Measurements from ENCODE around the gene RASSF9. TPM values are rescaled to one million over a fixed set of nuclear protein-coding genes. Genes with fewer than 3 reads are reported as not detected.

The RASSF9 gene
- total RNA-seq, 1 donor from 2014 or later, result 2.6 TPM

DNA sequence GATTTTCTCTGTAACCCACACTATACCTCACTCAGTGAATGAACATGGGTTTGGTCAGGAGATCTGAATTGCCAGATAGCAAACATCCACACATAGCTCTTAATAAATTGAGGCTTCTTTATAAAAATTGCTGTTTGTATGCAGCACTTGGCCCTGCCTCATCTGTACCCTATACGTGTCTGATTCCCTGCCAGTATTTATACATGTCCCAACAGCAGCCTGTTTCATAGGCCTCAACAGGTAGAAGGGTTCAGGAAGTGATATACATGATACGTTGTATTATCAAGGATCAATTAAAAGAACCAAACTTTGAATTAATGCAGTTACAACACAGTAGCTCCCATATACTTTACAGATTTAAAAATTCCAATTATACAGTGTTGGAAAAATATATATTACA is 32.3 kb downstream of the RASSF9 start:
- Histone ChIP-seq H3K27me3 (ENCODE audit: control insufficient read depth in 3 of 3, insufficient read depth in 3 of 3, low read length in 3 of 3) (no peaks in the 10 kb centered on the region), H3K36me3 (ENCODE audit: control insufficient read depth in 3 of 3, insufficient read depth in 3 of 3, low read length in 3 of 3) (no peaks in the 10 kb centered on the region), H3K9me3 (ENCODE audit: control insufficient read depth in 3 of 3, low read length in 3 of 3) (no peaks in the 10 kb centered on the region), H3K9ac (ENCODE audit: low read depth in 1 of 3, low read length in 3 of 3) (no peak overlapping the region), H3K4me1 (ENCODE audit: control insufficient read depth in 3 of 3, insufficient read depth in 3 of 3, low read length in 3 of 3) (peaks cover 0 to 5% (median 0%) of the 10 kb centered on the region in 3 donors), H3K27ac (ENCODE audit: low read depth, low read length) (no peak overlapping the region), H3K4me3 (ENCODE audit: low read length in 3 of 3) (no peak overlapping the region)

DNA sequence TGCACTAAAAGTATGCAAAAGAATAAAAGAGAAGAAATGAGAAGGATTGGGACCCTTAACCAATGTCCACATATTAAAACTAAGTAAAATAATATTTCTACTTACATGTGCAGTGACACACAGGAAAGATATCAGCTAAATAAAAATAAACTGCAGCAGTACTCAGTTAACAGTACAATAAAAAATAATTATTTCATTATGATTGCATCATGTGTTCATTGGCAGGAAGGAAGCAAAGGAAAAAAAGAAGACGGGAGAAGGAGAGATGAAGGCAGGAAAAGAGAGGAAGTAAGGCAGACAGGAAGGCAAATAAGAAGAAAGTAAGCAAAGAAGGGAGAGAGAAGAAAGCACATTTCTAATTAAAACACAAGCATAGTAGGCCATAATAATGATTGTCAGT is 33.0 kb downstream of the RASSF9 start:
- Histone ChIP-seq H3K36me3 (ENCODE audit: control insufficient read depth in 3 of 3, insufficient read depth in 3 of 3, low read length in 3 of 3) (no peaks in the 10 kb centered on the region), H3K9me3 (ENCODE audit: control insufficient read depth in 3 of 3, low read length in 3 of 3) (no peaks in the 10 kb centered on the region), H3K27me3 (ENCODE audit: control insufficient read depth in 3 of 3, insufficient read depth in 3 of 3, low read length in 3 of 3) (no peaks in the 10 kb centered on the region), H3K4me3 (ENCODE audit: low read length in 3 of 3) (no peak overlapping the region), H3K4me1 (ENCODE audit: control insufficient read depth in 3 of 3, insufficient read depth in 3 of 3, low read length in 3 of 3) (peaks cover 0 to 5% (median 0%) of the 10 kb centered on the region in 3 donors), H3K27ac (ENCODE audit: low read depth, low read length) (no peak overlapping the region), H3K9ac (ENCODE audit: low read depth in 1 of 3, low read length in 3 of 3) (no peak overlapping the region)

DNA sequence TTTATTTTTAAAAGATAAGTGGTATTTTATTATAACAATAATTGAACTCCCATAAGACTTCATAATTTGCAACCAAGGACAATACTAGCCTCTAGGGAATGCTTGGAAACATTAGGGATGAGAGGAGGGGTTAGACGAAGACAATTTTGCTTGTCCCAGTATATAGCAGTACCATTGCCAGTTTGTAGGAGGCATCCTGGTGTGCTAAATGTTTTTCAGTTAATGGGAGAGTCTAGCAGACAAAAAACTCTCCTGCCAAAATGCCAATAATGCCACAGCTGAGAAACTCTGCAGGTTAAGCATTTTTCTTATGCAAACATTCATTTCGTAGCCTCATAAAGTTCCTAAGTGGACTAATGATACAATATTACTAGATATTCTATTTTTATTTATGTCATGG is 38.1 kb downstream of the RASSF9 start:
- no peaks in the 10 kb centered on the region for H3K4me1 ChIP-seq (ENCODE audit: control insufficient read depth in 3 of 3, insufficient read depth in 3 of 3, low read length in 3 of 3)
- H3K27me3 ChIP-seq (ENCODE audit: control insufficient read depth in 3 of 3, insufficient read depth in 3 of 3, low read length in 3 of 3), result no peaks in the 10 kb centered on the region
- no peak overlapping the region for H3K27ac ChIP-seq (ENCODE audit: low read depth, low read length)
- no peak overlapping the region for H3K4me3 ChIP-seq (ENCODE audit: low read length in 3 of 3)
- no peaks in the 10 kb centered on the region for H3K9me3 ChIP-seq (ENCODE audit: control insufficient read depth in 3 of 3, low read length in 3 of 3)
- no peak overlapping the region for H3K9ac ChIP-seq (ENCODE audit: low read depth in 1 of 3, low read length in 3 of 3)
- H3K36me3 ChIP-seq (ENCODE audit: control insufficient read depth in 3 of 3, insufficient read depth in 3 of 3, low read length in 3 of 3), result no peaks in the 10 kb centered on the region

DNA sequence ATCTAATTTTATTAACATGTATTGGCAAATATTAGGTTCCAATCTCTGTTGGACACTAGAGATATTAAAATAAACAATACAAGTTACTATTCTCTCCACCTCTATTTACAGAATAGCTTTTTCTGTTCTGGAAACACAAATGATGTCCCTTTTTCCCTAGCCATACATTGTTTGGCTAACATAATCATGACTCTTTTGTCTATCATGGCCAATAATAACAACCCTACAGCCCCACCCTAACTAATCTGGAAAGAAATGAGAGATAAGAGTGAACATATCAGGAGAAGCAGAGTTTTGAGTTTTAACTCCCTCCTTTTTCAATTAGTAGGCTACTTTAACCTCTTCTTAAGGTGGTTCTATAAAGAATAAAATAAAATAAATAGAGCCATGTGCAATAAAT is 40.2 kb downstream of the RASSF9 start:
- H3K36me3 ChIP-seq (ENCODE audit: control insufficient read depth in 3 of 3, insufficient read depth in 3 of 3, low read length in 3 of 3), result no peaks in the 10 kb centered on the region
- no peaks in the 10 kb centered on the region for H3K4me1 ChIP-seq (ENCODE audit: control insufficient read depth in 3 of 3, insufficient read depth in 3 of 3, low read length in 3 of 3)
- no peak overlapping the region for H3K27ac ChIP-seq (ENCODE audit: low read depth, low read length)
- no peaks in the 10 kb centered on the region for H3K27me3 ChIP-seq (ENCODE audit: control insufficient read depth in 3 of 3, insufficient read depth in 3 of 3, low read length in 3 of 3)
- H3K9ac ChIP-seq (ENCODE audit: low read depth in 1 of 3, low read length in 3 of 3), result no peak overlapping the region
- H3K4me3 ChIP-seq (ENCODE audit: low read length in 3 of 3), result no peak overlapping the region
- no peaks in the 10 kb centered on the region for H3K9me3 ChIP-seq (ENCODE audit: control insufficient read depth in 3 of 3, low read length in 3 of 3)

DNA sequence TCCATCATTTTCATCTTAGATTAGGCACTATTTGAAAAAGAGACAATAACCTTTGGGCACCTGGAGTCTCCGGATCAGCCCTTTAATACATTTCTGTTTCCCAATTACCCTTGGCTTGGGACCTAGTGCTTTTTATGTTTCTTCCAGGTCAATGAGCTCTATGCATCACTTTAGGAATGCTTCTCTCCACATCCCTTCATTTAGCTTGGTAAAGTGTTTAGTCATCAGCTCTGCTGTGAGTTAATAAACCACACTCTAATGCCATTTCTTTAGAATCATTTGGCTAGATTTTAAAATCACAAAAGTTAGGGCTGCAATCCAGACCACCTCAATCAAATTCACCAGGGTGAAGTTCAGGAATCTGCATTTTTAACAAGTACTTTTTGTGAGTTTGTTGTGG is 41.7 kb downstream of the RASSF9 start:
- Histone ChIP-seq H3K4me3 (ENCODE audit: low read length in 3 of 3) (no peak overlapping the region), H3K36me3 (ENCODE audit: control insufficient read depth in 3 of 3, insufficient read depth in 3 of 3, low read length in 3 of 3) (no peaks in the 10 kb centered on the region), H3K9ac (ENCODE audit: low read depth in 1 of 3, low read length in 3 of 3) (no peak overlapping the region), H3K27me3 (ENCODE audit: control insufficient read depth in 3 of 3, insufficient read depth in 3 of 3, low read length in 3 of 3) (no peaks in the 10 kb centered on the region), H3K9me3 (ENCODE audit: control insufficient read depth in 3 of 3, low read length in 3 of 3) (no peaks in the 10 kb centered on the region), H3K27ac (ENCODE audit: low read depth, low read length) (no peak overlapping the region), H3K4me1 (ENCODE audit: control insufficient read depth in 3 of 3, insufficient read depth in 3 of 3, low read length in 3 of 3) (no peaks in the 10 kb centered on the region)

DNA sequence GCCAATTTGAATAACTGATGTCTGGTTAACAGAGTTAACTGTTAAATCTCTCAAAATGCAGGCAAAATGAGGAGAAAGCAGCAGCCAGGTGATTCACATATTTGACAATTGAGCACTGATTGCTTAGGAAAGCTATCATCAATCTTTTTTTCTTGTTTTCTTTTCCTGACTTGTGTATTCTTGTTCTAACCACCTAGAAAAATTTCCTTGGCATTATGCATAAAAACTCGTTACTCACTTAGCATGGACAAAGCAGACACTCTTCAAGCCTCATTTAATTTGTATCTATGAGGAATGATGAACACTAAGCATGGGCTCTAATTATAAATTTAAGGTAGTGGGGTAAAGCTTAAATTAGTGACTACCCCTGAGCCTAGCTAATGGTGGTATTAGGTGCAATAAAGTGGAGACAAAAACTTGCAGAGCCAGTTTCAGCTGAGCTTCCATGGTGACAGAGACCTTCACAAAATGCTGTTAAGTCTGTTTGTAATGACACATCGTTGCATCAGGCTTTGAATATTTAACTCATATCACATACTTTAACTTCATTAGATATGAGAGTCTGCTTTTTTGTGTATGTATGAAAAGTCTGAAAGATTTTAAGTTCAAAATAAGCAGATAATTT is 52.0 kb downstream of the RASSF9 start:
- Histone ChIP-seq H3K9me3 (ENCODE audit: control insufficient read depth in 3 of 3, low read length in 3 of 3) (no peaks in the 10 kb centered on the region), H3K27ac (ENCODE audit: low read depth, low read length) (no peak overlapping the region), H3K9ac (ENCODE audit: low read depth in 1 of 3, low read length in 3 of 3) (no peak overlapping the region), H3K4me1 (ENCODE audit: control insufficient read depth in 3 of 3, insufficient read depth in 3 of 3, low read length in 3 of 3) (no peaks in the 10 kb centered on the region), H3K4me3 (ENCODE audit: low read length in 3 of 3) (no peak overlapping the region), H3K36me3 (ENCODE audit: control insufficient read depth in 3 of 3, insufficient read depth in 3 of 3, low read length in 3 of 3) (no peaks in the 10 kb centered on the region), H3K27me3 (ENCODE audit: control insufficient read depth in 3 of 3, insufficient read depth in 3 of 3, low read length in 3 of 3) (no peaks in the 10 kb centered on the region)

DNA sequence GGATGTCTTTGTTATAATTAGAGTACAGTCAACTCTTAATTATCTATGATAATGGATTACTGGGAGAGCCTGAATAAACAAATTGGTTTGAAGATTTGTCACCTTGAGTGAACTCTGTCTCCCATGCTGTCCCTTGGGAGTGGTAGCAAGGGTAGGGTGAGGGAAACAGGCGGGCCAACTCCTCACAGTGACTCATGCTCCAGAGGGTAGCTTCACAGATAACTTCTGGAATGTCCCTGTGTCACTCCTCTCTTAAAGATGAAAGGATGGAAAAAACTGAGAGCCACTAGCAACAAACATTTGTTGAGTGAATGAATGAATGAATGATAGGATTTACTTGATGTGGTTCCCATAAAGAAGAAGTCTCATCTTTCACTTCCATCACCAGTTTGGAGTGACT is 53.5 kb downstream of the RASSF9 start:
- Histone ChIP-seq H3K9me3 (ENCODE audit: control insufficient read depth in 3 of 3, low read length in 3 of 3) (no peaks in the 10 kb centered on the region), H3K27ac (ENCODE audit: low read depth, low read length) (no peak overlapping the region), H3K4me3 (ENCODE audit: low read length in 3 of 3) (no peak overlapping the region), H3K27me3 (ENCODE audit: control insufficient read depth in 3 of 3, insufficient read depth in 3 of 3, low read length in 3 of 3) (no peaks in the 10 kb centered on the region), H3K36me3 (ENCODE audit: control insufficient read depth in 3 of 3, insufficient read depth in 3 of 3, low read length in 3 of 3) (no peaks in the 10 kb centered on the region), H3K4me1 (ENCODE audit: control insufficient read depth in 3 of 3, insufficient read depth in 3 of 3, low read length in 3 of 3) (no peaks in the 10 kb centered on the region), H3K9ac (ENCODE audit: low read depth in 1 of 3, low read length in 3 of 3) (no peak overlapping the region)

DNA sequence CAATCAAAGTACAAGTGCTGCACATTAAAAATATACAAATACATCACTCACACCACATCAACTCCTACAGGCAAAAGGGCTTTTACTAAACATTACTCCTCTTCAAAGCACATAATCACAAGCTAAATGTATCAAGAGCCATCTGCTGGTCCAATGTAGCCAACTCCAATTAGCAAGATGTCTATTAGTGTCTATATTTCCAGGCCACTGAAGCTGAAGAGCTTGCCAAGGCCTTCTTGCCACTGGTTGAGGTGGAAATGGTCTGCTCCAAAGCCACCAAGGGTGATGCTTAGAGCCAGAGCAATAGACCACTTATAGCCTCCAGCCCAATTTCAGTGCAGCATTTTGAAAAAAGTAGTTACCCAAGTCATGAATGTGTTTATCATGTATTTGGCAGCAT is 54.4 kb downstream of the RASSF9 start:
- H3K4me3 ChIP-seq (ENCODE audit: low read length in 3 of 3), result no peak overlapping the region

DNA sequence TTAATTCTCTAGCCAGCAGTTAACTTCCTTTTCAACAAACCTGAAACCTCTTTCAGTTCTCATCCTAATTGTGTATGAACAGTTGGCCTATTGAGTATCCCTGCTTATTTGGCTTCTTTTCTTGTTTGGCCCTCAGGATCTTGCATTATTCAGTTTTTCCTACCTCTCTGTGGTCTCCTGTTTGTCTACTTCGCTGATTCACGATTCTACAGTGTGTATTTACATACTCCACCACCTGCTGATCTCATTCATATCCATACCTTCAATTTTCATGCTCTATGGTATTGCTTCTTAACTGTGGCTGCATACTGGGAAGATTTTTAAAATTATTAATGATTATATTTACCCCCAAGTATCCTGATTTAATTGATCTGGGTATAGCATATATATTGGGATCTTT is 56.4 kb downstream of the RASSF9 start:
- H3K36me3 ChIP-seq (ENCODE audit: control insufficient read depth in 3 of 3, insufficient read depth in 3 of 3, low read length in 3 of 3), result no peaks in the 10 kb centered on the region
- H3K9ac ChIP-seq (ENCODE audit: low read depth in 1 of 3, low read length in 3 of 3), result no peak overlapping the region
- H3K4me1 ChIP-seq (ENCODE audit: control insufficient read depth in 3 of 3, insufficient read depth in 3 of 3, low read length in 3 of 3), result no peaks in the 10 kb centered on the region

More for the DNA sequence above, 54.4 kb downstream of the RASSF9 start:
- Histone ChIP-seq H3K27ac (ENCODE audit: low read depth, low read length) (no peak overlapping the region), H3K9ac (ENCODE audit: low read depth in 1 of 3, low read length in 3 of 3) (no peak overlapping the region), H3K27me3 (ENCODE audit: control insufficient read depth in 3 of 3, insufficient read depth in 3 of 3, low read length in 3 of 3) (no peaks in the 10 kb centered on the region), H3K9me3 (ENCODE audit: control insufficient read depth in 3 of 3, low read length in 3 of 3) (no peaks in the 10 kb centered on the region), H3K36me3 (ENCODE audit: control insufficient read depth in 3 of 3, insufficient read depth in 3 of 3, low read length in 3 of 3) (no peaks in the 10 kb centered on the region), H3K4me1 (ENCODE audit: control insufficient read depth in 3 of 3, insufficient read depth in 3 of 3, low read length in 3 of 3) (no peaks in the 10 kb centered on the region)

DNA sequence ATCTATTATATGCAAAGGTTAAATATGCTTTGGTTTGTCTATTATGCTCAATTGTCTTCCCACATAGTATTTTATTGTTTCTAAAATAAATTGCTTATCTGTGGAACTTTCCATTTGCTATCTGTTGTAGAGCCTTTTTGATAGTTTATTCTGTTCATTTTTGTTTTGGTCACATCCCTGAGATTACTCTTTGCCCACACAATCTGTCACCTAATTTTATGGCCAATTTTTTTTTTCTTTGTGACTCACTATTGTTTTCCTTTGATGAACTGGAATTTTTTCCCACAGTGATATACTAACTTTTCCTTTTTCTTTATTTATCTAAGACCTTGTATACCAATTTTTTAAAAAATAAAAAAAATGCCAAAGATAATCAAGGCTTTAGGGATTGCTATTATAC is 61.1 kb downstream of the RASSF9 start:
- Histone ChIP-seq H3K4me3 (ENCODE audit: low read length in 3 of 3) (no peak overlapping the region), H3K36me3 (ENCODE audit: control insufficient read depth in 3 of 3, insufficient read depth in 3 of 3, low read length in 3 of 3) (no peaks in the 10 kb centered on the region), H3K27ac (ENCODE audit: low read depth, low read length) (no peak overlapping the region), H3K27me3 (ENCODE audit: control insufficient read depth in 3 of 3, insufficient read depth in 3 of 3, low read length in 3 of 3) (no peaks in the 10 kb centered on the region), H3K9ac (ENCODE audit: low read depth in 1 of 3, low read length in 3 of 3) (no peak overlapping the region), H3K4me1 (ENCODE audit: control insufficient read depth in 3 of 3, insufficient read depth in 3 of 3, low read length in 3 of 3) (no peaks in the 10 kb centered on the region), H3K9me3 (ENCODE audit: control insufficient read depth in 3 of 3, low read length in 3 of 3) (no peaks in the 10 kb centered on the region)

More for the DNA sequence above, 56.4 kb downstream of the RASSF9 start:
- no peak overlapping the region for H3K27ac ChIP-seq (ENCODE audit: low read depth, low read length)
- H3K9me3 ChIP-seq (ENCODE audit: control insufficient read depth in 3 of 3, low read length in 3 of 3), result no peaks in the 10 kb centered on the region
- no peaks in the 10 kb centered on the region for H3K27me3 ChIP-seq (ENCODE audit: control insufficient read depth in 3 of 3, insufficient read depth in 3 of 3, low read length in 3 of 3)
- no peak overlapping the region for H3K4me3 ChIP-seq (ENCODE audit: low read length in 3 of 3)

All from skeletal muscle tissue (tissue), 4 donors.